Pancreas (tissue), 10 donors: Measurements from ENCODE around the gene ZFP14. TPM values are rescaled to one million over a fixed set of nuclear protein-coding genes. Genes with fewer than 3 reads are reported as not detected.

Experiments
- ATAC-seq, 4 donors: fragments of 200-7000 bp; cut with Tn5 transposase; one replicate each; pipeline versions ENCODE4 v1.8.0 to v1.9.1; 2020; ENCODE audit warnings: mild to moderate bottlenecking in 4 of 4, moderate library complexity in 4 of 4
- DNase-seq, 6 donors: peaks; one replicate each; pipeline ENCODE4 v3.0.0-alpha.2; 2020
- FAIRE-seq: peaks from 2 replicates; lab custom pipeline; 2012; peaks lifted over from hg19 to GRCh38; lab: Jason Lieb, UNC
- H3K27ac ChIP-seq, 4 donors: fragments of 200-600 bp; sonication (generic); 1 replicate in 3 of 4; 2 replicates in 1 of 4; pipeline versions ENCODE4 v1.5.0 to v1.8.0; 2020
- H3K27me3 ChIP-seq, 4 donors: fragments of 200-600 bp; one replicate each; pipeline ENCODE4 v1.8.0; 2021
- H3K36me3 ChIP-seq, 3 donors: fragments of 200-600 bp; sonication (generic) in 1 of 3; one replicate each; pipeline versions ENCODE4 v1.5.0 to v1.8.0; 2020 to 2021
- H3K4me1 ChIP-seq, 3 donors: fragments of 200-600 bp; one replicate each; pipeline ENCODE4 v1.8.0; 2021
- H3K4me3 ChIP-seq, 4 donors: fragments of 200-600 bp; sonication (generic) in 2 of 4; one replicate each; pipeline versions ENCODE4 v1.5.0 to v1.8.0; 2020 to 2021
- H3K9me3 ChIP-seq, 4 donors: fragments of 200-600 bp; one replicate each; pipeline ENCODE4 v1.8.0; 2021
- CTCF ChIP-seq, 4 donors: fragments of 200-600 bp; sonication (generic) in 3 of 4; IDR thresholded peaks; one replicate each; pipeline versions ENCODE4 v1.5.0 to v1.8.0; 2021; ENCODE audit warnings: antibody characterized with exemption in 4 of 4
- WGBS, 2 donors: extraction: QIAGEN DNeasy Blood & Tissue Kit; methylation state at CpG; one replicate each; pipeline ENCODE4 v1.1.7; 2013; 5-methylcytosine and 5-hydroxymethylcytosine counted together
- intact Hi-C, 3 donors: fragments of 100-400 bp; cut with DNase I; formaldehyde crosslinking; loops; one replicate each; pipeline versions ENCODE4 v1.11.1 to v1.14.2; 2022
- polyA plus RNA-seq, 2 donors: library from polyadenylated mRNA; stranded (reverse); fragments of 200-250 nt; gene quantifications; one replicate each; pipeline ENCODE4 v1.2.3, GENCODE V29; 2013
- total RNA-seq, 6 donors: library from RNA; stranded (reverse); fragmentation: NEBNext Ultra II Directional in 4 of 6; extraction: Animal tissue kit (Norgen Biotek cat#: 25700) in 4 of 6; gene quantifications; one replicate each; pipeline versions ENCODE4 v1.2.1 to v1.2.4, GENCODE V29; 2021 to 2023
- donor health status: healthy with polysubstance abuse.
- donor health status: DM: no; HTN: no; CAD: no; lungs with moderate emphysema.
- donor health status: DM: no; HTN: no; CAD: no.
- donor health status: control.
- donor health status: control.
- donor health status: Bipolar disorder and iron deficiency.
- donor health status: DM: yes; HTN: yes; CAD: no.
- donor health status: DM: no; HTN: no; CAD: no.
- donor health status: DM: no; HTN: no; CAD: no.
- donor health status: DM: yes; HTN: yes; CAD: no.

Gene ZFP14
- 1 to 10 TPM in 5 of 6 donors, under 1 TPM in 1; 0.88 to 5.3 (median 2.3) TPM for total RNA-seq
- 1 to 10 TPM; 1.3 to 2.0 TPM for polyA plus RNA-seq

DNA sequence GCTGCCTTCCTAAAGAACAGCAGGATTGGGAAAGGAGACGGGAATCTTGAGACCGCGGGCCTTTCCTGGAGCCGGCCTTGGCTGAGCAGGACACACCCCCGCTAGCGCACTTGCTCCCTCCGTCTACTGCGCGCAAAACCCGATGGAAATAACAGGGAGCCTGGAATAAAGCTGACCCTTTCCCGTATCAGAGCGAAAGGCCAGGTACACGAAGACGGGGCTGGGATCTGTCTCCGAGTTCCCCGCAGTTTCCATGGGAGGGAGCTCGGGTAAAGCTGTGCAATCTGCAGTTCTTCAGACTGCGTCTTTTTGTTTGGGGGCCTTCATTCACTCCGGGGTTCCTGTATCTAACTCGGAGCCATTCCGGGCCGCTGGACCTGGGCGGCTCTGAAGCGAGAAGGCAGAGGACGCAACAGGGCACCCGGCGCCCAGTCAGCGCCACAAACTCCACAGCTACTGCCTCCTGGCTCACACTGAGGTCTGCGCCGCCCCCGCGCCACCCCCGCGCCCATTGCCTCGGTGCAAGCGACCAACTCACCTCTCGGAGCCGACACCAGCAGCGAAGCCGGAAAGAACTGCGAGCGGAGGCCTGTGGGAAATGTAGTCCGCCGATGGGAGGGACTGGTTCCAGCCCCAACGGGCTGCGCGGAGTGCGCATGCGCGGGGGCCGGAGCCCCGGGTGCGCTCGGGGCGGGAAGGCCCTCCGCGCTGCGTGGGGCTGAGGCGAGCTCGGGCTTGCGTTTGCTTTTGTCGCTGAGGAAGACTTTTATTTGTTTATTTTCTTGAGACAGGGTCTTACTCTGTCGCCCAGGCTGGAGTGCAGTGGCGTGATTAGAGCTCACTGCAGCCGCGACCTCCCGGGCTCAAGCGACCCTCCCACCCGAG lies at the start of gene ZFP14:
Gene ZFP14 (minus strand): TSS at position 577 of the 885 bp plus-strand sequence. CDS start 11,309 bp downstream, outside the sequence.
- H3K27me3 ChIP-seq: no peaks in the 10 kb centered on the region
- TF ChIP-seq CTCF (IDR thresholded peaks at IDR 0.05): no peak
- H3K36me3 ChIP-seq: no peaks in the 10 kb centered on the region
- ATAC-seq (peak; percentile 99 to 100 (median 99)), FAIRE-seq (no peak), DNase-seq (peak; percentile 91 to 97 (median 94))
- no peaks in the 10 kb centered on the region for H3K9me3 ChIP-seq
- H3K4me1 ChIP-seq: peaks cover 0 to 12% (median 0%) of the 10 kb centered on the region in 3 donors
- peak within 1 kb of the TSS; percentile 66 to 87 (median 71) for H3K4me3 ChIP-seq
- intact Hi-C loops: no loop called here
- peak within 1 kb of the TSS; percentile 73 to 87 (median 80) for H3K27ac ChIP-seq
- 2 to 5% methylated on average over 69 of the region's 69 CpGs for WGBS, 2 donors

GRCh38 chr19:36423925-36424324 lies 44.9 kb upstream of the ZFP14 start:
- H3K4me1 ChIP-seq: no peaks in the 10 kb centered on the region
- no peaks in the 10 kb centered on the region for H3K36me3 ChIP-seq
- ATAC-seq: no peak
- TF ChIP-seq CTCF (IDR thresholded peaks at IDR 0.05): no peak
- no peaks in the 10 kb centered on the region for H3K9me3 ChIP-seq
- H3K4me3 ChIP-seq: no peak overlapping the region
- no peak overlapping the region for H3K27ac ChIP-seq
- DNase-seq: no peak
- intact Hi-C loops: no loop called here
- WGBS, 2 donors: 68 to 69% methylated on average over 4 of the region's 4 CpGs
- no peak for FAIRE-seq
- no peaks in the 10 kb centered on the region for H3K27me3 ChIP-seq

GRCh38 chr19:36421749-36422481 lies 42.9 kb upstream of the ZFP14 start:
- FAIRE-seq: no peak
- no peaks in the 10 kb centered on the region for H3K36me3 ChIP-seq
- ATAC-seq: no peak
- H3K9me3 ChIP-seq: no peaks in the 10 kb centered on the region
- peak in 1 of 6 donors; percentile 36 for DNase-seq
- 16 to 20% methylated on average over 33 of the region's 33 CpGs for WGBS, 2 donors
- no peak for TF ChIP-seq CTCF (IDR thresholded peaks at IDR 0.05)
- H3K27ac ChIP-seq: no peak overlapping the region
- peaks cover 0 to 3% (median 0%) of the 10 kb centered on the region in 3 donors for H3K4me1 ChIP-seq
- H3K27me3 ChIP-seq: no peaks in the 10 kb centered on the region
- intact Hi-C loops: no loop called here
- peak overlapping the region in 3 of 4 donors; percentile 10 to 45 (median 24) for H3K4me3 ChIP-seq

GRCh38 chr19:36420961-36421748 lies 42.2 kb upstream of the ZFP14 start:
- TF ChIP-seq CTCF (IDR thresholded peaks at IDR 0.05): no peak
- FAIRE-seq (no peak), DNase-seq (peak in 4 of 6 donors; percentile 12 to 47 (median 26)), ATAC-seq (peak in 3 of 4 donors; percentile 33 to 59 (median 50))
- no peak overlapping the region for H3K27ac ChIP-seq
- peaks cover 0 to 3% (median 0%) of the 10 kb centered on the region in 3 donors for H3K4me1 ChIP-seq
- no peaks in the 10 kb centered on the region for H3K27me3 ChIP-seq
- intact Hi-C loops: no loop called here
- no peaks in the 10 kb centered on the region for H3K9me3 ChIP-seq
- WGBS, 2 donors: 9% methylated on average over 56 to 61 of the region's 61 CpGs
- H3K4me3 ChIP-seq: peak overlapping the region in 3 of 4 donors; percentile 12 to 45 (median 24)
- H3K36me3 ChIP-seq: no peaks in the 10 kb centered on the region
